ENCODE data around the gene NFKBIB.

GRCh38 chr19:38942471-38943181, 42.9 kb downstream of the NFKBIB start:
- TF ChIP-seq ZBTB33 (IDR thresholded peaks at IDR 0.05; ENCODE audit: extremely low read depth, insufficient replicate concordance, low read length) (no peak), EZH2 (IDR thresholded peaks at IDR 0.05) (no peak), ZNF274 (IDR thresholded peaks at IDR 0.05; ENCODE audit: low read depth, low read length) (no peak), REST (IDR thresholded peaks at IDR 0.05; ENCODE audit: low read depth) (no peak), ZFX (IDR thresholded peaks at IDR 0.05) (no peak)
